A673 (cell line): ENCODE measurements around the gene ZFYVE28.

Experiments used
- EZH2 ChIP-seq: fragments of 200-600 bp; sonication (generic); IDR thresholded peaks from 2 replicates; pipeline ENCODE4 v1.6.1; 2017; ENCODE audit warnings: borderline replicate concordance, low read depth, mild to moderate bottlenecking, mixed read lengths, antibody characterized with exemption, low read length; ENCODE audit not compliant: poor library complexity, severe bottlenecking
- TF ChIP-seq, protein P1 (sequence below): fragments of 300-800, 200-600 bp; sonication (generic); conservative IDR thresholded peaks from 2 replicates; pipeline ENCODE4 v1.5.1; 2017; ENCODE audit warnings: low read depth, mild to moderate bottlenecking, antibody characterized with exemption, low read length, moderate library complexity, mixed read lengths

DNA sequence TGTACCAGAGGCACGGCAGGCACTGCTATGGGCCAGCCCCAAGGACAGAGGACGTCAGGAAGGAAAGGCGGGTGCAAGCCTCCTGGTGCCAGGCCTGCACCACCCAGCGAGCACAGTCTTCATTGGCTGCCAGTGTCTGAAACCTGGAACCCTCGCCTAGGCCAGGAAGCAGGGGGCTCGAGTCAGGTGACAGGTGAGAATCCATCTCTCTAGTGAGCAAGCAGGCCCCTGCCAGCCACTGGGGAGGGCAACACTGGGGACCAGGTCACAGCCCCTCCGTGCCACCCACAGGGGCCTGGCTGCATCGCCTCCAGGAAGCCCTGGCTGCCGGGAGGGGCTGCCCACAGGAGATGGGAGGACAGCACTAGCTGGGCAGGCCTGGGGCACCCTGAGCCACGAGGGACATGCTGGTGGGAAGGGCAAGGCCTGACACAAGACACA is 169.6 kb downstream of the ZFYVE28 start:
- TF ChIP-seq, protein P1, sequence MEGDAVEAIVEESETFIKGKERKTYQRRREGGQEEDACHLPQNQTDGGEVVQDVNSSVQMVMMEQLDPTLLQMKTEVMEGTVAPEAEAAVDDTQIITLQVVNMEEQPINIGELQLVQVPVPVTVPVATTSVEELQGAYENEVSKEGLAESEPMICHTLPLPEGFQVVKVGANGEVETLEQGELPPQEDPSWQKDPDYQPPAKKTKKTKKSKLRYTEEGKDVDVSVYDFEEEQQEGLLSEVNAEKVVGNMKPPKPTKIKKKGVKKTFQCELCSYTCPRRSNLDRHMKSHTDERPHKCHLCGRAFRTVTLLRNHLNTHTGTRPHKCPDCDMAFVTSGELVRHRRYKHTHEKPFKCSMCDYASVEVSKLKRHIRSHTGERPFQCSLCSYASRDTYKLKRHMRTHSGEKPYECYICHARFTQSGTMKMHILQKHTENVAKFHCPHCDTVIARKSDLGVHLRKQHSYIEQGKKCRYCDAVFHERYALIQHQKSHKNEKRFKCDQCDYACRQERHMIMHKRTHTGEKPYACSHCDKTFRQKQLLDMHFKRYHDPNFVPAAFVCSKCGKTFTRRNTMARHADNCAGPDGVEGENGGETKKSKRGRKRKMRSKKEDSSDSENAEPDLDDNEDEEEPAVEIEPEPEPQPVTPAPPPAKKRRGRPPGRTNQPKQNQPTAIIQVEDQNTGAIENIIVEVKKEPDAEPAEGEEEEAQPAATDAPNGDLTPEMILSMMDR, result no peak
- no peak for TF ChIP-seq EZH2
